Measurements from ENCODE around the gene SLC18B1. TPM values are rescaled to one million over a fixed set of nuclear protein-coding genes. Genes with fewer than 3 reads are reported as not detected.

SLC18B1 gene
- polyA plus RNA-seq, 1 donor (not counting 4 experiments of a cell fraction or from before 2014, with no cell fraction given), result 23.1 TPM

GRCh38 chr6:132765560-132765959 is 32.9 kb downstream of the SLC18B1 start:
- H3K27ac ChIP-seq (ENCODE audit: control insufficient read depth, insufficient read depth, low read length), result no peak overlapping the region
- dilution Hi-C loops (cut with MboI; ENCODE audit: extremely low pct_ligation_motif_present, low sequenced_read_pairs), result loop anchor here (10.0 kb wide), 1 partner anchor 241 kb away; no protein-coding TSS in a partner anchor
- H3K9me3 ChIP-seq (ENCODE audit: control insufficient read depth, low read depth, low read length), result no peaks in the 10 kb centered on the region

GRCh38 chr6:132764370-132764769 is 34.1 kb downstream of the SLC18B1 start:
- Histone ChIP-seq H3K9me1 (ENCODE audit: control insufficient read depth, extremely low read depth, insufficient read depth, low read length) (no peaks in the 10 kb centered on the region), H2AFZ (ENCODE audit: control insufficient read depth, low read length) (no peak overlapping the region), H3K4me1 (ENCODE audit: control insufficient read depth, extremely low read depth, insufficient read depth, low read length) (peaks cover 8% of the 10 kb centered on the region), H4K20me1 (ENCODE audit: control insufficient read depth, extremely low read depth, insufficient read depth, low read length) (no peaks in the 10 kb centered on the region), H3K36me3 (ENCODE audit: control insufficient read depth in 2 of 2, extremely low read depth in 1 of 2, insufficient read depth in 2 of 2, low read length in 2 of 2) (no peaks in the 10 kb centered on the region), H3K27ac (ENCODE audit: control insufficient read depth, insufficient read depth, low read length) (no peak overlapping the region), H3K9me3 (ENCODE audit: control insufficient read depth, low read depth, low read length) (no peaks in the 10 kb centered on the region), H3K4me2 (ENCODE audit: control insufficient read depth, extremely low read depth, insufficient read depth, low read depth, low read length) (no peak overlapping the region), H3K4me3 (ENCODE audit: control insufficient read depth in 2 of 3, extremely low read depth in 1 of 3, insufficient read depth in 2 of 3, low read depth in 1 of 3, low read length in 3 of 3) (no peak overlapping the region), H3K79me2 (ENCODE audit: control insufficient read depth, insufficient read depth, low read length) (no peaks in the 10 kb centered on the region), H3K9ac (ENCODE audit: control insufficient read depth, extremely low read depth, insufficient read depth, low read length) (no peak overlapping the region), H3K27me3 (ENCODE audit: control insufficient read depth, extremely low read depth, insufficient read depth, low read length) (no peaks in the 10 kb centered on the region)
- peak; percentile 92 for FAIRE-seq
- dilution Hi-C loops (cut with MboI; ENCODE audit: extremely low pct_ligation_motif_present, low sequenced_read_pairs), result loop anchor here (10.0 kb wide), 1 partner anchor 240 kb away; no protein-coding TSS in a partner anchor
- no peak for TF ChIP-seq EZH2 (IDR thresholded peaks at IDR 0.05; ENCODE audit: low read length)
- TF ChIP-seq CTCF (optimal IDR thresholded peaks at IDR 0.05 in 1 of 3, IDR thresholded peaks at IDR 0.05 in 1 of 3, conservative IDR thresholded peaks at IDR 0.05 in 1 of 3; ENCODE audit: extremely low read depth in 1 of 3, insufficient read depth in 2 of 3, low read length in 3 of 3), result no peak
- peak; percentile 32 for DNase-seq (ENCODE audit: low read depth, low spot score)

More at GRCh38 chr6:132765560-132765959, 32.9 kb downstream of the SLC18B1 start:
- TF ChIP-seq EZH2 (IDR thresholded peaks at IDR 0.05; ENCODE audit: low read length), result no peak
- TF ChIP-seq CTCF (optimal IDR thresholded peaks at IDR 0.05 in 1 of 3, IDR thresholded peaks at IDR 0.05 in 1 of 3, conservative IDR thresholded peaks at IDR 0.05 in 1 of 3; ENCODE audit: extremely low read depth in 1 of 3, insufficient read depth in 2 of 3, low read length in 3 of 3), result no peak
- no peaks in the 10 kb centered on the region for H3K9me1 ChIP-seq (ENCODE audit: control insufficient read depth, extremely low read depth, insufficient read depth, low read length)
- DNase-seq (ENCODE audit: low read depth, low spot score), result no peak
- no peaks in the 10 kb centered on the region for H4K20me1 ChIP-seq (ENCODE audit: control insufficient read depth, extremely low read depth, insufficient read depth, low read length)
- H2AFZ ChIP-seq (ENCODE audit: control insufficient read depth, low read length), result no peak overlapping the region
- no peaks in the 10 kb centered on the region for H3K27me3 ChIP-seq (ENCODE audit: control insufficient read depth, extremely low read depth, insufficient read depth, low read length)
- H3K79me2 ChIP-seq (ENCODE audit: control insufficient read depth, insufficient read depth, low read length), result no peaks in the 10 kb centered on the region
- H3K4me1 ChIP-seq (ENCODE audit: control insufficient read depth, extremely low read depth, insufficient read depth, low read length), result peaks cover 8% of the 10 kb centered on the region
- no peak for FAIRE-seq
- H3K9ac ChIP-seq (ENCODE audit: control insufficient read depth, extremely low read depth, insufficient read depth, low read length), result no peak overlapping the region
- no peak overlapping the region for H3K4me2 ChIP-seq (ENCODE audit: control insufficient read depth, extremely low read depth, insufficient read depth, low read depth, low read length)
- no peak overlapping the region for H3K4me3 ChIP-seq (ENCODE audit: control insufficient read depth in 2 of 3, extremely low read depth in 1 of 3, insufficient read depth in 2 of 3, low read depth in 1 of 3, low read length in 3 of 3)
- peaks cover 0 to 3% of the 10 kb centered on the region in 2 experiments for H3K36me3 ChIP-seq (ENCODE audit: control insufficient read depth in 2 of 2, extremely low read depth in 1 of 2, insufficient read depth in 2 of 2, low read length in 2 of 2)
